GM19023 (cell line): ENCODE measurements around the gene PIP5K1B.
"Not testable (repeated sequence)": the region's sequence is repeated elsewhere in the genome, so short reads cannot be mapped to it uniquely, and the experiment has no call there.

Experiments
- ATAC-seq: cut with Tn5 transposase; IDR thresholded peaks from one replicate; pipeline ENCODE4 v1.9.1; 2021; ENCODE audit warnings: mild to moderate bottlenecking, moderate library complexity; ENCODE audit not compliant: unreplicated experiment

The PIP5K1B gene

GRCh38 chr9:68978501-68978900, 273.5 kb downstream of the PIP5K1B start:
- no peak for ATAC-seq

GRCh38 chr9:68979538-68980314, 274.7 kb downstream of the PIP5K1B start:
- no peak for ATAC-seq

GRCh38 chr9:68980341-68980914, 275.4 kb downstream of the PIP5K1B start:
- no peak for ATAC-seq

- ATAC-seq = peak; percentile 44
Observed at GRCh38 chr9:68981789-68982188, 276.7 kb downstream of the PIP5K1B start.

GRCh38 chr9:68983008-68983411, 278.0 kb downstream of the PIP5K1B start:
- ATAC-seq = peak; percentile 39

GRCh38 chr9:68983522-68984424, 278.7 kb downstream of the PIP5K1B start:
- no peak for ATAC-seq

- ATAC-seq = not testable (repeated sequence)
Observed at GRCh38 chr9:68986949-68987348, 281.9 kb downstream of the PIP5K1B start.

- no peak for ATAC-seq
Observed at GRCh38 chr9:68991457-68991856, 286.4 kb downstream of the PIP5K1B start.

GRCh38 chr9:68995776-68996175, 290.7 kb downstream of the PIP5K1B start:
- ATAC-seq = no peak

- ATAC-seq = no peak
Observed at GRCh38 chr9:68996462-68996861, 291.4 kb downstream of the PIP5K1B start.

- ATAC-seq = no peak
Observed at GRCh38 chr9:68997666-68998065, 292.6 kb downstream of the PIP5K1B start.

GRCh38 chr9:68998385-68998784, 293.3 kb downstream of the PIP5K1B start:
- ATAC-seq = no peak

- no peak for ATAC-seq
Observed at GRCh38 chr9:68998812-68999211, 293.8 kb downstream of the PIP5K1B start.

- ATAC-seq = peak; percentile 79
Observed at GRCh38 chr9:68999393-69000105, 294.5 kb downstream of the PIP5K1B start.

GRCh38 chr9:69001921-69002320, 296.9 kb downstream of the PIP5K1B start:
- ATAC-seq = no peak

GRCh38 chr9:69003051-69003450, 298.0 kb downstream of the PIP5K1B start:
- ATAC-seq = no peak

- ATAC-seq = no peak
Observed at GRCh38 chr9:69004836-69005235, 299.8 kb downstream of the PIP5K1B start.

- no peak for ATAC-seq
Observed at GRCh38 chr9:69009708-69010107, 304.7 kb downstream of the PIP5K1B start.

GRCh38 chr9:69012696-69013381, 307.8 kb downstream of the PIP5K1B start:
- no peak for ATAC-seq

- ATAC-seq = no peak
Observed at GRCh38 chr9:69013382-69013727, 308.3 kb downstream of the PIP5K1B start.
